ENCODE results near the gene CEBPB. TPM values are rescaled to one million over a fixed set of nuclear protein-coding genes. Genes with fewer than 3 reads are reported as not detected.

The CEBPB gene
- polyA plus RNA-seq, 3 donors from 2014 or later, result 15.3 to 27.6 (median 22.9) TPM

- no peaks in the 10 kb centered on the region for H3K9me3 Mint-ChIP-seq
- H3K4me1 Mint-ChIP-seq, result peaks cover 27 to 28% of the 10 kb centered on the region in 2 donors
- H3K27ac Mint-ChIP-seq, result peak overlapping the region; percentile 2 to 96 (median 82)
- peaks cover 0 to 6% (median 5%) of the 10 kb centered on the region in 3 donors for H3K27me3 Mint-ChIP-seq (ENCODE audit: low read depth in 3 of 3)
- no peak for DNase-seq
- peak overlapping the region; percentile 93 to 98 (median 95) for H3K4me3 Mint-ChIP-seq
- H3K36me3 Mint-ChIP-seq, result peaks cover 0 to 5% (median 4%) of the 10 kb centered on the region in 3 donors
These were observed 2.7 kb downstream of the CEBPB start for GRCh38 chr20:50193199-50193835.

GRCh38 chr20:50193836-50194421 is 3.3 kb downstream of the CEBPB start:
- Mint-ChIP-seq H3K36me3 (peaks cover 0 to 5% (median 4%) of the 10 kb centered on the region in 3 donors), H3K4me1 (peaks cover 27 to 28% of the 10 kb centered on the region in 2 donors), H3K27me3 (ENCODE audit: low read depth in 3 of 3) (peaks cover 0 to 9% (median 5%) of the 10 kb centered on the region in 3 donors), H3K9me3 (no peaks in the 10 kb centered on the region), H3K4me3 (peak overlapping the region; percentile 93 to 98 (median 95)), H3K27ac (peak overlapping the region in 3 of 6 donors; percentile 10 to 91 (median 46))
- no peak for DNase-seq

GRCh38 chr20:50194422-50194830 is 3.8 kb downstream of the CEBPB start:
- H3K4me3 Mint-ChIP-seq, result peak overlapping the region in 2 of 5 donors; percentile 38 to 53
- peaks cover 27 to 28% of the 10 kb centered on the region in 2 donors for H3K4me1 Mint-ChIP-seq
- peaks cover 0 to 9% (median 5%) of the 10 kb centered on the region in 3 donors for H3K27me3 Mint-ChIP-seq (ENCODE audit: low read depth in 3 of 3)
- H3K9me3 Mint-ChIP-seq, result no peaks in the 10 kb centered on the region
- DNase-seq, result no peak
- H3K36me3 Mint-ChIP-seq, result peaks cover 1 to 6% (median 6%) of the 10 kb centered on the region in 3 donors
- peak overlapping the region in 1 of 6 donors; percentile 24 for H3K27ac Mint-ChIP-seq

GRCh38 chr20:50194831-50195523 is 4.3 kb downstream of the CEBPB start:
- Mint-ChIP-seq H3K27ac (peak overlapping the region in 3 of 6 donors; percentile 6 to 24 (median 12)), H3K27me3 (ENCODE audit: low read depth in 3 of 3) (peaks cover 0 to 9% (median 5%) of the 10 kb centered on the region in 3 donors), H3K4me3 (peak overlapping the region in 1 of 5 donors; percentile 53), H3K36me3 (peaks cover 4 to 9% (median 8%) of the 10 kb centered on the region in 3 donors), H3K9me3 (no peaks in the 10 kb centered on the region), H3K4me1 (peaks cover 27 to 28% of the 10 kb centered on the region in 2 donors)
- DNase-seq, result no peak

GRCh38 chr20:50195524-50196120 is 5.0 kb downstream of the CEBPB start:
- H3K27me3 Mint-ChIP-seq (ENCODE audit: low read depth in 3 of 3), result peaks cover 0 to 9% (median 5%) of the 10 kb centered on the region in 3 donors
- H3K9me3 Mint-ChIP-seq, result no peaks in the 10 kb centered on the region
- H3K36me3 Mint-ChIP-seq, result peaks cover 4 to 9% (median 8%) of the 10 kb centered on the region in 3 donors
- no peak overlapping the region for H3K4me3 Mint-ChIP-seq
- peak overlapping the region in 1 of 6 donors; percentile 30 for H3K27ac Mint-ChIP-seq
- DNase-seq, result no peak
- H3K4me1 Mint-ChIP-seq, result peaks cover 27 to 28% of the 10 kb centered on the region in 2 donors

- peaks cover 4 to 12% (median 12%) of the 10 kb centered on the region in 3 donors for H3K36me3 Mint-ChIP-seq
- no peaks in the 10 kb centered on the region for H3K9me3 Mint-ChIP-seq
- peaks cover 27 to 28% of the 10 kb centered on the region in 2 donors for H3K4me1 Mint-ChIP-seq
- no peak for DNase-seq
- no peak overlapping the region for H3K4me3 Mint-ChIP-seq
- H3K27ac Mint-ChIP-seq, result peak overlapping the region in 1 of 6 donors; percentile 30
- H3K27me3 Mint-ChIP-seq (ENCODE audit: low read depth in 3 of 3), result peaks cover 0 to 9% (median 5%) of the 10 kb centered on the region in 3 donors
These were observed 5.6 kb downstream of the CEBPB start for GRCh38 chr20:50196248-50196647.

GRCh38 chr20:50196896-50197295 is 6.3 kb downstream of the CEBPB start:
- peaks cover 4 to 13% (median 12%) of the 10 kb centered on the region in 3 donors for H3K36me3 Mint-ChIP-seq
- no peak overlapping the region for H3K27ac Mint-ChIP-seq
- H3K4me3 Mint-ChIP-seq, result no peak overlapping the region
- H3K4me1 Mint-ChIP-seq, result peaks cover 27 to 28% of the 10 kb centered on the region in 2 donors
- DNase-seq, result no peak
- H3K27me3 Mint-ChIP-seq (ENCODE audit: low read depth in 3 of 3), result peaks cover 0 to 9% (median 5%) of the 10 kb centered on the region in 3 donors
- no peaks in the 10 kb centered on the region for H3K9me3 Mint-ChIP-seq

- H3K4me3 Mint-ChIP-seq, result no peak overlapping the region
- no peak for DNase-seq
- peaks cover 21 to 23% of the 10 kb centered on the region in 2 donors for H3K4me1 Mint-ChIP-seq
- peaks cover 4 to 13% (median 12%) of the 10 kb centered on the region in 3 donors for H3K36me3 Mint-ChIP-seq
- peaks cover 0 to 9% (median 5%) of the 10 kb centered on the region in 3 donors for H3K27me3 Mint-ChIP-seq (ENCODE audit: low read depth in 3 of 3)
- H3K27ac Mint-ChIP-seq, result no peak overlapping the region
- H3K9me3 Mint-ChIP-seq, result no peaks in the 10 kb centered on the region
These were observed 7.0 kb downstream of the CEBPB start for GRCh38 chr20:50197463-50198179.

- no peak overlapping the region for H3K27ac Mint-ChIP-seq
These were observed 7.6 kb downstream of the CEBPB start for GRCh38 chr20:50198180-50198666.

GRCh38 chr20:50198716-50199115 is 8.1 kb downstream of the CEBPB start:
- Mint-ChIP-seq H3K4me1 (peaks cover 10 to 12% of the 10 kb centered on the region in 2 donors), H3K36me3 (peaks cover 4 to 16% (median 12%) of the 10 kb centered on the region in 3 donors), H3K9me3 (peaks cover 0 to 2% (median 0%) of the 10 kb centered on the region in 6 donors), H3K27me3 (ENCODE audit: low read depth in 3 of 3) (peaks cover 0 to 9% (median 2%) of the 10 kb centered on the region in 3 donors), H3K4me3 (no peak overlapping the region), H3K27ac (no peak overlapping the region)
- DNase-seq, result no peak

More at GRCh38 chr20:50198180-50198666, 7.6 kb downstream of the CEBPB start:
- DNase-seq, result no peak
- H3K9me3 Mint-ChIP-seq, result no peaks in the 10 kb centered on the region
- no peak overlapping the region for H3K4me3 Mint-ChIP-seq
- peaks cover 4 to 13% (median 12%) of the 10 kb centered on the region in 3 donors for H3K36me3 Mint-ChIP-seq
- H3K4me1 Mint-ChIP-seq, result peaks cover 15 to 17% of the 10 kb centered on the region in 2 donors
- H3K27me3 Mint-ChIP-seq (ENCODE audit: low read depth in 3 of 3), result peaks cover 0 to 9% (median 4%) of the 10 kb centered on the region in 3 donors

- DNase-seq, result no peak
- Mint-ChIP-seq H3K9me3 (peaks cover 0 to 5% (median 0%) of the 10 kb centered on the region in 6 donors), H3K36me3 (peaks cover 8 to 23% (median 17%) of the 10 kb centered on the region in 3 donors), H3K27ac (no peak overlapping the region), H3K27me3 (ENCODE audit: low read depth in 3 of 3) (peaks cover 0 to 9% (median 2%) of the 10 kb centered on the region in 3 donors), H3K4me1 (peaks cover 4% of the 10 kb centered on the region in 2 donors), H3K4me3 (no peak overlapping the region)
These were observed 9.1 kb downstream of the CEBPB start for GRCh38 chr20:50199703-50200102.

- no peak for DNase-seq
- peaks cover 8 to 23% (median 13%) of the 10 kb centered on the region in 3 donors for H3K36me3 Mint-ChIP-seq
- H3K4me3 Mint-ChIP-seq, result no peak overlapping the region
- no peak overlapping the region for H3K27ac Mint-ChIP-seq
- H3K9me3 Mint-ChIP-seq, result peaks cover 0 to 5% (median 0%) of the 10 kb centered on the region in 6 donors
- peaks cover 0 to 9% (median under 1%) of the 10 kb centered on the region in 3 donors for H3K27me3 Mint-ChIP-seq (ENCODE audit: low read depth in 3 of 3)
- H3K4me1 Mint-ChIP-seq, result no peaks in the 10 kb centered on the region
These were observed 10.0 kb downstream of the CEBPB start for GRCh38 chr20:50200482-50201104.

Measured in immature natural killer cell (primary cell).